CD4-positive, alpha-beta T cell treated with Interleukin-1 beta for 1 hour (primary cell): Measurements from ENCODE around the gene STK33.

Experiments
- DNase-seq, 2 donors: peaks; one replicate each; pipeline ENCODE4 v3.0.0-alpha.2; 2020 to 2022

STK33 gene

GRCh38 chr11:8352103-8352875 lies 241.7 kb downstream of the STK33 start:
- DNase-seq, result no peak

GRCh38 chr11:8351223-8351622 lies 242.8 kb downstream of the STK33 start:
- no peak for DNase-seq

- DNase-seq, result no peak
Observed at GRCh38 chr11:8347978-8348377, 246.1 kb downstream of the STK33 start.

GRCh38 chr11:8346157-8346755 lies 247.8 kb downstream of the STK33 start:
- no peak for DNase-seq

- no peak for DNase-seq
Observed at GRCh38 chr11:8345179-8345578, 248.8 kb downstream of the STK33 start.

- no peak for DNase-seq
Observed at GRCh38 chr11:8344346-8344745, 249.7 kb downstream of the STK33 start.

- no peak for DNase-seq
Observed at GRCh38 chr11:8342821-8343681, 251.0 kb downstream of the STK33 start.

- DNase-seq, result no peak
Observed at GRCh38 chr11:8341996-8342395, 252.0 kb downstream of the STK33 start.
